Measurements from ENCODE around the gene FARP1.

The FARP1 gene

DNA sequence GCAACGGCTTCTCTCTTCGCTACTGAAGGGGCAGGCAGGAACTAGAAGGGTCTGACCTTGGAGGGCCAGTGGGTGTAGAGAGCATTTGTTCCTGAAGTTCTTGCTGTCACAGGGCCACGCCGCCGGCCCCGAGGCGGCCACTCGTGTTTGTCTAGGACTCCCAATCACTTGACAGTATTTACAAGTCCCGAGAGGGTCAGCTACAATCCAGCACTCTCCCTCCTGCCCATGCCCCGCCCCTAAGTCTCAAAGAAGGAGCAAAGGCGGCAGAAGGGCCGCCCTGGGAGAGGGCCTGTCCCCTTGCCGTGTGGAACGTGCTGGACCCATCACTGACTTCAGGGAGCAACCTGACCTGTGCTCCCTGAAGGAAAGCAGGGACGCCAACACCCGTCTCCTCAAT lies 315.5 kb downstream of the FARP1 start:
- H3K79me2 ChIP-seq (ENCODE audit: insufficient read depth, low read depth) = no peaks in the 10 kb centered on the region
- H3K27me3 ChIP-seq (ENCODE audit: insufficient read depth, low read depth) = no peaks in the 10 kb centered on the region
- no peaks in the 10 kb centered on the region for H3K4me1 ChIP-seq (ENCODE audit: low read depth, poor library complexity, severe bottlenecking)
- no peak overlapping the region for H3K4me3 ChIP-seq (IDR thresholded peaks at IDR 0.05; ENCODE audit: insufficient read depth, low read depth, low read length)
- TF ChIP-seq, protein P1, sequence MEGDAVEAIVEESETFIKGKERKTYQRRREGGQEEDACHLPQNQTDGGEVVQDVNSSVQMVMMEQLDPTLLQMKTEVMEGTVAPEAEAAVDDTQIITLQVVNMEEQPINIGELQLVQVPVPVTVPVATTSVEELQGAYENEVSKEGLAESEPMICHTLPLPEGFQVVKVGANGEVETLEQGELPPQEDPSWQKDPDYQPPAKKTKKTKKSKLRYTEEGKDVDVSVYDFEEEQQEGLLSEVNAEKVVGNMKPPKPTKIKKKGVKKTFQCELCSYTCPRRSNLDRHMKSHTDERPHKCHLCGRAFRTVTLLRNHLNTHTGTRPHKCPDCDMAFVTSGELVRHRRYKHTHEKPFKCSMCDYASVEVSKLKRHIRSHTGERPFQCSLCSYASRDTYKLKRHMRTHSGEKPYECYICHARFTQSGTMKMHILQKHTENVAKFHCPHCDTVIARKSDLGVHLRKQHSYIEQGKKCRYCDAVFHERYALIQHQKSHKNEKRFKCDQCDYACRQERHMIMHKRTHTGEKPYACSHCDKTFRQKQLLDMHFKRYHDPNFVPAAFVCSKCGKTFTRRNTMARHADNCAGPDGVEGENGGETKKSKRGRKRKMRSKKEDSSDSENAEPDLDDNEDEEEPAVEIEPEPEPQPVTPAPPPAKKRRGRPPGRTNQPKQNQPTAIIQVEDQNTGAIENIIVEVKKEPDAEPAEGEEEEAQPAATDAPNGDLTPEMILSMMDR (conservative IDR thresholded peaks at IDR 0.05; ENCODE audit: low read depth, low read length) = no peak
- H3K9ac ChIP-seq = no peak overlapping the region
- no peak overlapping the region for H2AFZ ChIP-seq (ENCODE audit: low read depth)
- H3K27ac ChIP-seq = no peak overlapping the region
- H3K36me3 ChIP-seq (ENCODE audit: insufficient read depth) = no peaks in the 10 kb centered on the region
- H3K4me2 ChIP-seq = no peak overlapping the region
- no peaks in the 10 kb centered on the region for H4K20me1 ChIP-seq (ENCODE audit: insufficient read depth)

DNA sequence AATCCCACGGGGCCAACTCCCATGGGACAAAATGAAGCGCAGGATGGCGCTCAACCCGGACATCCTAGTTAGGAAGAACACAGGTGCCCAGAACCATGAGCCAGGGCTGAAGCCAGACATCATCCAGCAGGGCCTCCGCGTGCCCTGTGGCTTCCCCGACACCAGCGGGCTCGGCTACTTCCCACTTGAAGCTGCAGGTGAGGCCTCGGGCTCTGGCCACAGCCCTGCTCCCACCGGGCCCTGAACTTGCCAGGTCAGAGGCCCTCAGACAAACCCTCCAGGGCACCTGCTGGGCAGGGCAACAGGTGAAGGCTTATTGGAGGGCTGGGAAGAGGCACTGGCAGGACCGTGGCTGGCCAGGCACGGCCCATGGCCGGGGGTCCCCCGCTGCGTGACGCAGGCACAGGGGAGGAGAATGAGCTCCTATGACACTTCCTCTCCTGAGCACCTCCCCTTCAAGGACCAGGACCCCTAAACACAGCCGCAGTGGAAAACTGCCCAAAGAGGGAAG lies 316.3 kb downstream of the FARP1 start:
- H4K20me1 ChIP-seq (ENCODE audit: insufficient read depth) = no peaks in the 10 kb centered on the region
- no peak overlapping the region for H3K27ac ChIP-seq
- H3K4me2 ChIP-seq = no peak overlapping the region
- H3K4me3 ChIP-seq (IDR thresholded peaks at IDR 0.05; ENCODE audit: insufficient read depth, low read depth, low read length) = no peak overlapping the region
- no peaks in the 10 kb centered on the region for H3K4me1 ChIP-seq (ENCODE audit: low read depth, poor library complexity, severe bottlenecking)
- H3K9ac ChIP-seq = no peak overlapping the region
- no peak overlapping the region for H2AFZ ChIP-seq (ENCODE audit: low read depth)
- H3K36me3 ChIP-seq (ENCODE audit: insufficient read depth) = no peaks in the 10 kb centered on the region
- no peaks in the 10 kb centered on the region for H3K27me3 ChIP-seq (ENCODE audit: insufficient read depth, low read depth)
- TF ChIP-seq, protein P1 (conservative IDR thresholded peaks at IDR 0.05; ENCODE audit: low read depth, low read length) = no peak
- H3K79me2 ChIP-seq (ENCODE audit: insufficient read depth, low read depth) = no peaks in the 10 kb centered on the region

DNA sequence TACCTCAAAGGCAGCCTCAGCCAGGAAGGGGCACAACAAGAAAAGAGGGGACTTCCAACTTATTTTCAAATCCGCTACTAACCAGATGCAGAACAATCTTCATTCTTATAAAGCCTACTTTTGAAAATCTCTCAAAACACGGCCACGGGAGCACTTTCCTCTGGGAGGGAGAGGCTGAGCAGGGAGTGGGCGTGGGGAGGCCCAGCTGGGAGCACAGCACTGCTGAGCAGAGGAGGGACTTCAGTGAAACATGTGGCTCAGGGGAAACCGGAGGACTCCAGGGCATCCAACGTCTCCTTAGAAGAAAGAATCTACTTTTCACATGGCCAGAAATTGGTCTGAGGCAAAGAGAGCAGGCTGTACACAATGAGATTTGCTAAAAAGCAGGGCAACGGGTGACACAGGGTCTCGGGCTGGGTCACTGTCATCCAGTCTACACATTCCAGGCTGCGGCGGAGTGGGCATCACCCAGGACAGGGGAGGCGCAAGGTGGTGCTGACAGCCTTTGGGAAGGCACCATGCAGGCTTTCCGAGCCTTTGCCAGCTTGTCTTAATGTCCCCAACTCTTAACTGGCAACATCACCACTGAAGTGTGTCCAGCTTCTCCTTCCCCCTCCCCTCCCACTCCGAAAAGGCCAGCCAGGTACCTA lies 317.0 kb downstream of the FARP1 start:
- TF ChIP-seq, protein P1 (conservative IDR thresholded peaks at IDR 0.05; ENCODE audit: low read depth, low read length) = no peak
- Histone ChIP-seq H3K4me3 (IDR thresholded peaks at IDR 0.05; ENCODE audit: insufficient read depth, low read depth, low read length) (no peak overlapping the region), H3K4me1 (ENCODE audit: low read depth, poor library complexity, severe bottlenecking) (no peaks in the 10 kb centered on the region), H3K27me3 (ENCODE audit: insufficient read depth, low read depth) (no peaks in the 10 kb centered on the region), H3K36me3 (ENCODE audit: insufficient read depth) (no peaks in the 10 kb centered on the region), H2AFZ (ENCODE audit: low read depth) (no peak overlapping the region), H4K20me1 (ENCODE audit: insufficient read depth) (no peaks in the 10 kb centered on the region), H3K27ac (no peak overlapping the region), H3K9ac (no peak overlapping the region), H3K4me2 (no peak overlapping the region), H3K79me2 (ENCODE audit: insufficient read depth, low read depth) (no peaks in the 10 kb centered on the region)

DNA sequence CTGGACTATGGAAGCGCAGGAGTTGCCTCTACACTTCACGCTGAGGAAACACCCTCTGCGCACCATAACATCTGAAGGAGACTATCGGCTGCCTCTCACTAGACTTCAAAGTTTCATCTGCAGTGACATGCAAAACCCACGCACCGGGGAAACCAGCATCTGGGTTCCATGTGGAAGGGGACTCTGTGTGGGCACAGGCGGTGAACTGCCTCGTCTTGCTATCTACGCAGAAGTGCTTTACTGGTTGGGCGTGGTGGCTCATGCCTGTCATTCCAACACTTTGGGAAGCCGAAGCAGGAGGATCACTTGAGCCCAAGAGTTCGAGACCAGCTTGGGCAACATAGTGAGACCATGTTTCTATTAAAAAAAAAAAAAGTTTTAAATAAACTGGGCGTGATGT lies 317.6 kb downstream of the FARP1 start:
- TF ChIP-seq, protein P1 (conservative IDR thresholded peaks at IDR 0.05; ENCODE audit: low read depth, low read length) = no peak
- no peak overlapping the region for H3K27ac ChIP-seq
- H3K79me2 ChIP-seq (ENCODE audit: insufficient read depth, low read depth) = no peaks in the 10 kb centered on the region
- no peak overlapping the region for H3K4me2 ChIP-seq
- no peaks in the 10 kb centered on the region for H3K27me3 ChIP-seq (ENCODE audit: insufficient read depth, low read depth)
- no peaks in the 10 kb centered on the region for H3K4me1 ChIP-seq (ENCODE audit: low read depth, poor library complexity, severe bottlenecking)
- no peak overlapping the region for H2AFZ ChIP-seq (ENCODE audit: low read depth)
- H4K20me1 ChIP-seq (ENCODE audit: insufficient read depth) = no peaks in the 10 kb centered on the region
- no peak overlapping the region for H3K9ac ChIP-seq
- H3K36me3 ChIP-seq (ENCODE audit: insufficient read depth) = no peaks in the 10 kb centered on the region
- H3K4me3 ChIP-seq (IDR thresholded peaks at IDR 0.05; ENCODE audit: insufficient read depth, low read depth, low read length) = no peak overlapping the region
